Ishikawa (cell line): ENCODE measurements around the gene TMEM232.

ENCODE experiments used
- CEBPB ChIP-seq: IDR thresholded peaks from 2 replicates; pipeline ENCODE4 v1.6.1; 2012
- CREB1 ChIP-seq: IDR thresholded peaks from 2 replicates; pipeline ENCODE4 v1.6.1; 2012; ENCODE audit warnings: low read depth
- EGR1 ChIP-seq: IDR thresholded peaks from 2 replicates; pipeline ENCODE4 v1.6.1; 2012
- EP300 ChIP-seq: IDR thresholded peaks from 2 replicates; pipeline ENCODE4 v1.6.1; 2012; ENCODE audit warnings: borderline replicate concordance
- FOXM1 ChIP-seq: IDR thresholded peaks from 2 replicates; pipeline ENCODE4 v1.6.1; 2012; ENCODE audit warnings: low read depth, borderline replicate concordance
- MAX ChIP-seq: IDR thresholded peaks from 2 replicates; pipeline ENCODE4 v1.6.1; 2012
- NFIC ChIP-seq: IDR thresholded peaks from 2 replicates; pipeline ENCODE4 v1.6.1; 2012
- RAD21 ChIP-seq: IDR thresholded peaks from 2 replicates; pipeline ENCODE4 v1.6.1; 2012; ENCODE audit warnings: low read depth
- TAF1 ChIP-seq: IDR thresholded peaks from 2 replicates; pipeline ENCODE4 v1.6.1; 2012; ENCODE audit warnings: low read depth, mild to moderate bottlenecking
- TCF12 ChIP-seq: IDR thresholded peaks from 2 replicates; pipeline ENCODE4 v1.6.1; 2012; ENCODE audit warnings: low read depth
- TEAD4 ChIP-seq: IDR thresholded peaks from 2 replicates; pipeline ENCODE4 v1.6.1; 2012
- YY1 ChIP-seq: IDR thresholded peaks from 2 replicates; pipeline ENCODE4 v1.6.1; 2012; ENCODE audit warnings: low read depth
- ZBTB7A ChIP-seq: IDR thresholded peaks from 2 replicates; pipeline ENCODE4 v1.6.1; 2012; ENCODE audit warnings: low read depth
- TF ChIP-seq, protein P1 (sequence below): IDR thresholded peaks from 2 replicates; pipeline ENCODE4 v1.6.1; 2012
- TF ChIP-seq, protein P2 (sequence below): IDR thresholded peaks from 2 replicates; pipeline ENCODE4 v1.6.1; 2012; ENCODE audit warnings: low read depth, mild to moderate bottlenecking

The TMEM232 gene

GRCh38 chr5:110572729-110573128 lies 153.7 kb downstream of the TMEM232 start:
- TF ChIP-seq NFIC (no peak), CREB1 (no peak), EGR1 (no peak), CEBPB (no peak), FOXM1 (no peak), TEAD4 (no peak)
- TF ChIP-seq, protein P1, sequence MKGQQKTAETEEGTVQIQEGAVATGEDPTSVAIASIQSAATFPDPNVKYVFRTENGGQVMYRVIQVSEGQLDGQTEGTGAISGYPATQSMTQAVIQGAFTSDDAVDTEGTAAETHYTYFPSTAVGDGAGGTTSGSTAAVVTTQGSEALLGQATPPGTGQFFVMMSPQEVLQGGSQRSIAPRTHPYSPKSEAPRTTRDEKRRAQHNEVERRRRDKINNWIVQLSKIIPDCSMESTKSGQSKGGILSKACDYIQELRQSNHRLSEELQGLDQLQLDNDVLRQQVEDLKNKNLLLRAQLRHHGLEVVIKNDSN, result no peak

GRCh38 chr5:110562191-110562590 lies 164.3 kb downstream of the TMEM232 start:
- TF ChIP-seq, protein P1, result no peak
- no peak for TF ChIP-seq CEBPB

- TF ChIP-seq FOXM1, result no peak
- no peak for TF ChIP-seq TEAD4
- TF ChIP-seq, protein P2, sequence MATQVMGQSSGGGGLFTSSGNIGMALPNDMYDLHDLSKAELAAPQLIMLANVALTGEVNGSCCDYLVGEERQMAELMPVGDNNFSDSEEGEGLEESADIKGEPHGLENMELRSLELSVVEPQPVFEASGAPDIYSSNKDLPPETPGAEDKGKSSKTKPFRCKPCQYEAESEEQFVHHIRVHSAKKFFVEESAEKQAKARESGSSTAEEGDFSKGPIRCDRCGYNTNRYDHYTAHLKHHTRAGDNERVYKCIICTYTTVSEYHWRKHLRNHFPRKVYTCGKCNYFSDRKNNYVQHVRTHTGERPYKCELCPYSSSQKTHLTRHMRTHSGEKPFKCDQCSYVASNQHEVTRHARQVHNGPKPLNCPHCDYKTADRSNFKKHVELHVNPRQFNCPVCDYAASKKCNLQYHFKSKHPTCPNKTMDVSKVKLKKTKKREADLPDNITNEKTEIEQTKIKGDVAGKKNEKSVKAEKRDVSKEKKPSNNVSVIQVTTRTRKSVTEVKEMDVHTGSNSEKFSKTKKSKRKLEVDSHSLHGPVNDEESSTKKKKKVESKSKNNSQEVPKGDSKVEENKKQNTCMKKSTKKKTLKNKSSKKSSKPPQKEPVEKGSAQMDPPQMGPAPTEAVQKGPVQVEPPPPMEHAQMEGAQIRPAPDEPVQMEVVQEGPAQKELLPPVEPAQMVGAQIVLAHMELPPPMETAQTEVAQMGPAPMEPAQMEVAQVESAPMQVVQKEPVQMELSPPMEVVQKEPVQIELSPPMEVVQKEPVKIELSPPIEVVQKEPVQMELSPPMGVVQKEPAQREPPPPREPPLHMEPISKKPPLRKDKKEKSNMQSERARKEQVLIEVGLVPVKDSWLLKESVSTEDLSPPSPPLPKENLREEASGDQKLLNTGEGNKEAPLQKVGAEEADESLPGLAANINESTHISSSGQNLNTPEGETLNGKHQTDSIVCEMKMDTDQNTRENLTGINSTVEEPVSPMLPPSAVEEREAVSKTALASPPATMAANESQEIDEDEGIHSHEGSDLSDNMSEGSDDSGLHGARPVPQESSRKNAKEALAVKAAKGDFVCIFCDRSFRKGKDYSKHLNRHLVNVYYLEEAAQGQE, result no peak
- TF ChIP-seq EGR1, result no peak
Measured at GRCh38 chr5:110561510-110561909, 165.0 kb downstream of the TMEM232 start.

DNA sequence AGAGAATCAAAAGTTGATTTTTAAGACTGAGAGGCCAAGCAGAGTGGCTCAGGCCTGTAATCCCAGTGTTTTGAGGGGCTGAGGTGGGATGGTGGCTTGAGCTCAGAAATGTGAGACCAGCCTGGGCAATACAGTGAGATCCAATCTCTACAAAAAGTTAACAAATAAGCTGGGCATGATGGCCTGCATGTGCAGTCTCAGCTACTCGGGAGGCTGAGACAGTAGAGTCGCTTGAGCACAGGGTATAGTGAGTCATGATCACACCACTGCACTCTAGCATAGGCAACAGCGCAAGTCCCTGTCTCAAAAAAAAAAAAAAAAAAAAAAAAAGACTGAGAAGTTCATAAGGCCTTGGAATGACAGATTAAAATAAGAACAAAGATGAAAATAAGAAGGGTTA lies 177.2 kb downstream of the TMEM232 start:
- TF ChIP-seq, protein P2, result no peak
- TF ChIP-seq FOXM1, result no peak
- TF ChIP-seq RAD21, result no peak
- TF ChIP-seq TAF1, result no peak
- TF ChIP-seq CEBPB, result no peak
- TF ChIP-seq YY1, result no peak
- no peak for TF ChIP-seq EGR1
- no peak for TF ChIP-seq CREB1
- TF ChIP-seq TCF12, result no peak
- TF ChIP-seq ZBTB7A, result no peak

- TF ChIP-seq MAX, result no peak
- TF ChIP-seq, protein P2, result no peak
- no peak for TF ChIP-seq CEBPB
- no peak for TF ChIP-seq TCF12
- TF ChIP-seq TEAD4, result no peak
- no peak for TF ChIP-seq CREB1
- TF ChIP-seq RAD21, result no peak
- TF ChIP-seq TAF1, result no peak
- TF ChIP-seq EP300, result no peak
- no peak for TF ChIP-seq NFIC
- TF ChIP-seq YY1, result no peak
- TF ChIP-seq FOXM1, result no peak
- TF ChIP-seq, protein P1, result no peak
Measured at GRCh38 chr5:110548171-110548570, 178.3 kb downstream of the TMEM232 start.

GRCh38 chr5:110547495-110547894 lies 179.0 kb downstream of the TMEM232 start:
- TF ChIP-seq FOXM1 (no peak), TAF1 (no peak), EP300 (no peak), ZBTB7A (no peak), TEAD4 (no peak), EGR1 (no peak), CEBPB (no peak), CREB1 (no peak), YY1 (no peak)
- TF ChIP-seq, protein P1, result no peak
- TF ChIP-seq, protein P2, result no peak
